ENCODE data around the gene DSCAML1.

DNA sequence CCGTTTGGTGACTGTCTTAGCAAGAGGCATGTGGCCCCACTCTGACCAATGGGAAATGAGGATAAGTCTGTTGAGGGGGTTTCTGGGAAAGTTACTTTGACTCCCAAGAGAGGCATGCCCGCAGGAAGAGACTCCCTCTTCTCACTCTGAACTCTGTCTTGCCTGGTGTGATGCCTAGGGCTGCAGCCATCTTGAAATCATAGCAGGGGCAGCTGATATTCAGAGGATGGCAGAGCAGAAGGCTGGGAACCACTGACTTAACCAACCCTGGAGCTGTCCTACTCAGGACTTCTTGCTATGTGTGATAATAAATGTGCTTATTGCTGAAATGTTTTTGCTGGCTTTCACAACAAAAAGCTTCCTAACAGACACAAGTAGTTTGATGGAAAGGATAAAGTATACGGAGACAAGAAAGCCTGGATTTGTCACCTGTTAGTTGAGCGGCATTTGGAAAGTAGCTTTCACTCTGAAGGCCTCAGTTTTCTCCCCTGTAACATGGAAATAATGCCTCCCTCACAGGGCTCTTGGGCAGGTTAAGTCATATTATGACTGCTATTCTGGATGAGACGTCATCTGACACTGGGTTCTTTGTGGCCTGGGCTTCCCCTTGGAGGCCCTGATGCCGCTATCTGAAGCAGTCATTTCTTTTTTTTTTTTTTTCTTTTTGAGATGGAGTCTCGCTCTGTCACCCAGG, 340.8 kb downstream of the DSCAML1 start:
- TF ChIP-seq EZH2 (IDR thresholded peaks at IDR 0.05; ENCODE audit: insufficient read depth, low read length): no peak
- TF ChIP-seq, protein P1, sequence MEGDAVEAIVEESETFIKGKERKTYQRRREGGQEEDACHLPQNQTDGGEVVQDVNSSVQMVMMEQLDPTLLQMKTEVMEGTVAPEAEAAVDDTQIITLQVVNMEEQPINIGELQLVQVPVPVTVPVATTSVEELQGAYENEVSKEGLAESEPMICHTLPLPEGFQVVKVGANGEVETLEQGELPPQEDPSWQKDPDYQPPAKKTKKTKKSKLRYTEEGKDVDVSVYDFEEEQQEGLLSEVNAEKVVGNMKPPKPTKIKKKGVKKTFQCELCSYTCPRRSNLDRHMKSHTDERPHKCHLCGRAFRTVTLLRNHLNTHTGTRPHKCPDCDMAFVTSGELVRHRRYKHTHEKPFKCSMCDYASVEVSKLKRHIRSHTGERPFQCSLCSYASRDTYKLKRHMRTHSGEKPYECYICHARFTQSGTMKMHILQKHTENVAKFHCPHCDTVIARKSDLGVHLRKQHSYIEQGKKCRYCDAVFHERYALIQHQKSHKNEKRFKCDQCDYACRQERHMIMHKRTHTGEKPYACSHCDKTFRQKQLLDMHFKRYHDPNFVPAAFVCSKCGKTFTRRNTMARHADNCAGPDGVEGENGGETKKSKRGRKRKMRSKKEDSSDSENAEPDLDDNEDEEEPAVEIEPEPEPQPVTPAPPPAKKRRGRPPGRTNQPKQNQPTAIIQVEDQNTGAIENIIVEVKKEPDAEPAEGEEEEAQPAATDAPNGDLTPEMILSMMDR (IDR thresholded peaks at IDR 0.05; ENCODE audit: insufficient read depth, low read depth, low read length): no peak
